Hindlimb muscle (tissue), 1 donor: Measurements from ENCODE around the gene CCL13. TPM values are rescaled to one million over a fixed set of nuclear protein-coding genes. Genes with fewer than 3 reads are reported as not detected.

Experiments used
- DNase-seq: peaks from one replicate; pipeline ENCODE4 v3.0.0-alpha.2; 2013
- polyA plus RNA-seq: library from polyadenylated mRNA; unstranded; fragments of 120-200 nt; gene quantifications from one replicate; pipeline ENCODE4 v1.2.1, GENCODE V29; 2013; ENCODE audit not compliant: insufficient read length

CCL13 gene
- polyA plus RNA-seq, 1 donor, result 0.31 TPM

DNA sequence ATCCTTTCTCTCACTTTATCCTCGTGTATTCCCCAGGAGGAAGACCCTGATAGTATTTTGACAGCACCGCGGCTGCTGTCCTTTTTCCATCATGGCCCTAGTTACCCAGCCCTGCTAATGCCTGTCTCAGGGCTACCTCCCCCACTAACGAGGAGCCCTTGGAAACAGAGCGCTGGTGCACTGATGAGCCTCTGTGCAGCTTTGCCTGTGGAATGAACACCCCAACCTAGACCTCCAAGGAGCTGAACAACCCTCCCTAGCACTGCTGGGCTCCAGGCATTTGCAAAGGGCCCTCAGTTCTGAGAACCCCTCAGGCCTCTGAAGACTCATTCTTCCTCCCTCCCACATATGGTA, 30.0 kb downstream of the CCL13 start:
- no peak for DNase-seq

DNA sequence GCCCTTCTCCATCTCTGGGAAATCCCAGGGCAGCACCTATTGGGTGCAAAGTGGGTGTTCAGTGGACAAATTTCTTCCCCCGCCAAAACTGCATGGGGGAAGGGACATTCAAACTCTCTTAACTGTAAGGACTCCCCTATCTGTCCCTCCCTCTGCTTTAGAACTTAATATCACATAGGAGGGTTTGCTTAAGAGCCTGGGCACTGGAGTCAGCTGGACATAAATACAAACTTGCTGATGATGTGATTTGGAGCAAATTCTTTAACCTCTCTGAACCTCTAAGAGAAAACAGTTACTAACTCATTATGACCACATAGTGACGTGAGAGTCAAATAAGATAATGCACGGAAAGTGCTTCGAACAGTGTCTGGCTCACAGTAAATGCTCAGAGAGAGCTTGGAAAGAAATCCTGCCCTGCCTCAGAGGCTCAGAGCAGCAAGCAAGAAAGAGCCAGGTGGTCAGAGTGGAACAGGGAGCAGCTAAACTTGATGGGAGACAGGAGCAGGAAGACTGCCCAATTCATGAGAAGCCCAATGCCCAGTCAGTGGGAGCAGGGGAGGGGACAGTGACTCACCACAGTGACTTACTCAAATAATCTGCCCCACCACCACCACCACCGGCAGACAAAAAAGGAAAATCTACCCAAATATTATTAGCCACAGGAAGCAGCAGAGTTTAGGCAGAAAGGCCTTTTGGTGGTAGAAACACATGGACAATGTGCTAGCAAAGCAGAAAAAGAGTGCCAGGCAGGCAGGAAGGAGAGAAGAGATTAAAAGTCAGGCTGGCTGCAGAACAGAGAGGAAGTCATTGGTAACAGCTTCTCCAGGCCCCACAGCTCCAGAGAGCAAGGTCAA, 30.6 kb downstream of the CCL13 start:
- DNase-seq, result no peak

GRCh38 chr17:34387566-34387965, 31.3 kb downstream of the CCL13 start:
- no peak for DNase-seq

GRCh38 chr17:34389126-34389750, 33.0 kb downstream of the CCL13 start:
- no peak for DNase-seq

DNA sequence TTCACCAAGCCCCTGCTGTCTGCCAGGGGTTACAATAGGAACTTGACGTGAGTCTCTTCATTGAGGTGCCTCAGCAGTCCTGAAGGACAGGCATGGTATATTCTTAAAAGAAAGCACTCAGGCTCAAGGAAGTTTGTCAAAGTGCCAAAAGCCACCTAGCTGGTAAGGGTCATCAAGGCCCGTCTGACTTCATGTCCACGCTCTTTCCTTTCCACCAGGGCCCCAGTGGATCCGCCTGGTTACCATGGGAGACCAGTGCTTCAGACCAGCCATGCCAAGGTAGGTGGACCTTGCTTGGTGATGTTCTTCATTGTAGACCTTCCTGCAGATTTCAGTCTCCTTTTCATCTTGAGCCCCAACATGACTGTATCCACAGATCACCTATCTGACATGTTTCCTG, 34.4 kb downstream of the CCL13 start:
- DNase-seq, result no peak

- DNase-seq, result no peak
Observed at GRCh38 chr17:34391241-34391640, 35.0 kb downstream of the CCL13 start.

DNA sequence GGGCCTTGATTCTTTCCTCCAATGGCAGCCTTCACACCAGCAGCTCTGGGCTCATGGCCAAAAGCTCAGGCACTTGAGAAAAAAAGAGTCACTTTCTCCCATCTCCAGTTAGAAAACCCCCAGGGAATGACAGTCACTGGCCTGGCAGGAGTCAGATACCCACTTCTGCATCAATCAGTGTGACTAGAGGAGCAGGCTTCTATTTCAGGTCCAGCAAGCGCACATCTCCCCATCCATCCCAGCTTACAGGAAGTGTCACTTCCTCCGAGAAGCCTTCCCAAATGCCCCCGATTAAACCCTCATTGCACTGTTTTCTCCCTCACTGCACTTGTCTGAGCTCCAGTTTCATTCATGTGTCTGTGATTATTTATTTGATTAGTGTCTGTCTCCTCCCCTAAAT, 37.1 kb downstream of the CCL13 start:
- no peak for DNase-seq

DNA sequence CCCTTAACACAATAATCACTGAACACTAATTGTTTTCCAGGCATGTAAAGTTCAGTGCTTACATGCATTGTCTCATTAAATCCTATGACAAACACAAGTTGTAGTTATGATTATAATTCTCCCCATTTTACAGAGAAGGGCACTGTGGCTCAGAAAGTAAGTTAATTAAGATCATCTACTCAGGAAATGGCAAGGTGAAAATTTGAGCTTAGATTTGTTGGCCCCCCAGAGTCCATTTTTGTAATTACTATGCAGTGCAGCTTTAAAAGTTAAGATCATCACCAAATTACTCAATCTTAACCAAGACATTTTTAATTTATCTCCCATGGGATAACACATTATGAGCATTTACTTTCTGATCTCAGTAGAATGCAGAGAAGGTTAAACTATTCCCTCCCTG, 41.0 kb downstream of the CCL13 start:
- no peak for DNase-seq

DNA sequence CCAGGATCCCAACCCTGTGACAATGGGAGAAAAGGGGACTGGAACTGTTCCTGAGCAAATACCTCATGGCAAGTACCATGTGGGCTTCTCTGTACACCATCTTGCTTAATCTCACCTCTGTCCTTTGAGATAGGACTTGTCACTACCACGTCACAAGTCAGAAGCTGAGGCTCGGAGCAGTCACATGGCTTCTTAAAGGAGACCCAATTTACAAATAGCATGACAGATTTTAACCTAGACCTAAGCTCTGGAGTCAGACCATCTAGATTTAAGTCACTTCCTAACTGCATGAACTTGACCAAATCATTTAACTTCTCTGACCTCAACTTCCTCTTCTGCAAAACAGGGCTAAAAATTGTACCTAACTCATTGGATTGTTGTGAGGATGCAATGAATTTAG, 42.7 kb downstream of the CCL13 start:
- no peak for DNase-seq

DNA sequence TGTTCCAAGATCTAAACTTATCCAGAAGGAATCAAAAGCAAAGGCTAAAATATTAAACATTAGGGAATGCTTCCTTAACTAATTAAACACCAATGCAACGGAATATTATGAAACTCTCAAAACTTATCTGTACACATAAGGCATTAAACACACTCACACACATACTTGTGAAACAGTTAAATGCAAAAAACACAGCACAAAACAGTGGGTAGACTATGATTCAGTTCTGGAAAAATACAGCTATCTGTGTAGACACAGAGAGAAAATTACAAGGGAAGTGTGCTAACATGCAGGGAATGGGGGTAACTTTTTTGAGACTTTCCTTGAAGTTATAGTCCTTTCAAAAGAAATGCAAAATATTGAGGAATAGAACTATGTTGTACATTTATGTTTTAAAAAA, 43.4 kb downstream of the CCL13 start:
- no peak for DNase-seq

DNA sequence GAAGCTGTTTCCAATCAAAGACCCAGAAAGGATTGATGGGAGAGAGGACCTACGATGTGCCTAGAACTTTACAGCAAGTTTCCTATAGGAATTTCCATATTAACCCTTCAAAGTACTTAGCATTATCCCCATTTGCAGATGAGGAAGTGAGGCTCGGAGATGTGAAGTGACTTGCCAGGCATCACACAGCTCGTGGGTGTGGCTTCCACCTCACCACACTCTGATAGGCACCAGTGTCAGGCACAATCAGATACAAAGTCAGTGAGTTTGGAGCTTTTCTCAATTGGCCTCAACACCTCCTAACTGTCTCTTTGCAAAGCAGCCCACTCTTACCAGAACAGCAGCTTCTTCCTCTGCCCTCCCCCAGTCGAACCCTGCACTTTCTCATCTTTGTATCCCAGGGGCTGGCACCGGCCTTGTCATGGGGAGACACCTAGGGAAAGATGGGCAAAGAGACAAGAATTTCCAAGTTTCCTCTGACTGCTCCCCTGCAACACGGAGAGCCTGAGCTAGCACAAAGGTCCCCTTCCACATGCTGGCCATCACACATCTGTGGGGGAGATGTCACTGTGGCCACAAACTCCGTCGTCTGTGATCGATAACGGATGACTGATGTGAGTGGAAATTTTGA, 44.1 kb downstream of the CCL13 start:
- DNase-seq, result no peak

- no peak for DNase-seq
Observed at GRCh38 chr17:34401165-34401564, 44.9 kb downstream of the CCL13 start.

DNA sequence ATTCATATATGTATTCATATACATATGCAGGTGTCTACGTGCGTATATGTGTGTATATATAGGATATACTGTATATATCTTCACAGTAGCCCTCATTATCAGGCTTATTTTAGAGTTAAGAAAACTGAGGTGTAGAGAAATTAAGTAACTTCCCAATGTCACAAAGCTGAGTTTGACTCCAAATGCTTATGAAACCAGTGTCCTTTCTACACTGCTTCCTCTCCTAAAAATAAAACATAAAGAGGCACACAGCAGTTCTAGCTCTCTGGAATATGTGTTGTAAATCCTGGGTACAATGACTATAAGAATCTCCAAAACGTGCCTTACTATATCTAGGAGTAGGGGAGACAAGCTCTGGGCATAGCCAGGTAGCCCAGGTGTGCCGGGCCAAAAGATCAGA, 46.7 kb downstream of the CCL13 start:
- no peak for DNase-seq

DNA sequence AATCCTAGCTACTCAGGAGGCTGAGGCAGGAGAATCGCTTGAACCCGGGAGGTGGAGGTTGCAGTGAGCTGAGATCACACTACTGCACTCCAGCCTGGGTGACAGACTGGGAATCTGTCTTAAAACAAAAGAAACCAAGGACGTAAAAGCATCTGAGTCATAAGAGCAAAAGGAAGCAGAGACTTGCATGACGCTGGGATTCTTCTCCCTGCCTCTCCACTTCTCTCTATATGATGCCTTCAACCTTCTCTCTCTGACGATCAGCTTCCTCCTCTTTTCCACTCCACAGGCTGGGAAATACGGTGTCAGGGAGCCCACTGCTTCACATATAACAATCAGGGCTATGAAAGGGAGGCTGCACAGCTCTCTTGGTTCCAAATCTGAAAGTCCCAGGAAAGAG, 49.9 kb downstream of the CCL13 start:
- no peak for DNase-seq

Other genes starting within 250 kb of the CCL13 start
- 32.6 TPM for gene CCL2, start 101.2 kb upstream of the CCL13 start, polyA plus RNA-seq
- gene CCL7, start 86.3 kb upstream of the CCL13 start, polyA plus RNA-seq, result not detected
- gene CCL11, start 70.7 kb upstream of the CCL13 start, polyA plus RNA-seq, result 0.30 TPM
- gene CCL8, start 37.0 kb upstream of the CCL13 start, polyA plus RNA-seq, result 0.46 TPM
- gene CCL1, start 6.8 kb downstream of the CCL13 start, polyA plus RNA-seq, result not detected
- gene TMEM132E, start 223.1 kb downstream of the CCL13 start, polyA plus RNA-seq, result 0.40 TPM